Cardiac fibroblast (primary cell): ENCODE results near the gene ARHGEF11.

Source experiments
- DNase-seq, 2 donors: peaks; one replicate each; pipeline versions ENCODE4 v3.0.0 to v3.0.0-alpha.2; 2010; ENCODE audit warnings: low read depth in 2 of 2
- H3K4me3 ChIP-seq, 2 donors: replicated peaks in 1 of 2; 1 replicate in 1 of 2; 2 replicates in 1 of 2; pipeline ENCODE4 v1.5.1; 2011; ENCODE audit warnings: low read depth in 2 of 2, low read length in 2 of 2, mild to moderate bottlenecking in 2 of 2, moderate library complexity in 1 of 2
- CTCF ChIP-seq: IDR thresholded peaks from one replicate; pipeline ENCODE4 v1.5.1; 2011; ENCODE audit warnings: low read depth, mild to moderate bottlenecking, low read length, inconsistent platforms

The ARHGEF11 gene

GRCh38 chr1:156885314-156885713 lies 160.2 kb downstream of the ARHGEF11 start:
- DNase-seq, result no peak
- H3K4me3 ChIP-seq, result no peak overlapping the region
- TF ChIP-seq CTCF, result no peak
